Neural cell (in vitro differentiated cells): ENCODE results near the gene RIPK1.

Source experiments
- EP300 ChIP-seq: fragments of 450-650 bp; conservative IDR thresholded peaks from 2 replicates; pipeline ENCODE4 v1.6.1; 2014; ENCODE audit warnings: antibody characterized with exemption, mild to moderate bottlenecking, moderate library complexity; ENCODE audit not compliant: poor library complexity, severe bottlenecking
- EZH2 ChIP-seq: fragments of 200-600, 300-800 bp; shearing (Covaris generic), sonication (generic); IDR thresholded peaks from 2 replicates; pipeline ENCODE4 v1.6.1; 2014; ENCODE audit warnings: antibody characterized with exemption, low read length, borderline replicate concordance, mild to moderate bottlenecking; ENCODE audit not compliant: insufficient read depth, poor library complexity, severe bottlenecking
- MXI1 ChIP-seq: fragments of 450-650 bp; conservative IDR thresholded peaks from 2 replicates; pipeline ENCODE4 v1.6.1; 2014; ENCODE audit warnings: antibody characterized with exemption, mild to moderate bottlenecking; ENCODE audit not compliant: poor library complexity, severe bottlenecking
- POLR2AphosphoS5 ChIP-seq: IDR thresholded peaks from 2 replicates; pipeline ENCODE4 v1.6.1; 2012
- TAF1 ChIP-seq: IDR thresholded peaks from 2 replicates; pipeline ENCODE4 v1.6.1; 2012; ENCODE audit warnings: low read depth
- TF ChIP-seq, protein P1 (sequence below): fragments of 450-650 bp; IDR thresholded peaks from 2 replicates; pipeline ENCODE4 v1.5.1; 2014; ENCODE audit warnings: antibody characterized with exemption, mild to moderate bottlenecking, moderate library complexity; ENCODE audit not compliant: poor library complexity, severe bottlenecking

DNA sequence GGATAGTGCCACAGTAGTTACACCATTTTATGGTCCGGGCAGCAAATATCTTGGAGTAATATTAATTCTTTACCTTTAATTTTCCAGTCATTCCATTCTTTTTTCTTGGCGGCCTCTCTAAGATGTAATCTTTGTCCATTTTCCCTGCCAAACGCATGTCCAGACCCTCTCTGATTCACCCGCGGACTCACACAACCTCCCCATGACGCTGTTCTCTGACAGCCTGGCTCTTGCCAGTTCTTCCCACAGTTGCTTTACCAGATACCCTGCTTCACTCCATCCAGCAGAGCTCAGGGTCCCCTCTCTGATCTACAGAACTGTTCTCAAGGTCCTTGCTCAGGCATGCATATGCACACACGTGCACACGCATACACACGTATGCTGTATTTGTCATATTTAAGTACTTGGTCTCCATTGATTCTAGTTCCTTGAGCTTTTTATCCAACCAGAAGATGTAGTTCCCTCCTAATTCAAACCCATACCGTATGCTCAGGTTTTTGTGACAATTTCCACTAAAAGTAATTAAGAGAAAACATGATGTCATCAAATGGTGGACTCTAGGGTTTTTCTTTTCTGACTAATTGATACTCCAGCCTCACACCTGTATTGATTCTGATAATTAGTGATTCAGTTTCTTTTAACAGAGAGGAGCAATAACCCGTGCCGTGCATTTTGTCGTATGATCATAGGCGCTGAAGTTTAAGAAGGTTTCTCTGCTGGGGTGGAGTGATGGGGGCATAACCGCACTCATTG lies 60.2 kb downstream of the RIPK1 start:
- TF ChIP-seq EZH2 (no peak), POLR2AphosphoS5 (no peak), EP300 (no peak), TAF1 (no peak), MXI1 (no peak)
- TF ChIP-seq, protein P1, sequence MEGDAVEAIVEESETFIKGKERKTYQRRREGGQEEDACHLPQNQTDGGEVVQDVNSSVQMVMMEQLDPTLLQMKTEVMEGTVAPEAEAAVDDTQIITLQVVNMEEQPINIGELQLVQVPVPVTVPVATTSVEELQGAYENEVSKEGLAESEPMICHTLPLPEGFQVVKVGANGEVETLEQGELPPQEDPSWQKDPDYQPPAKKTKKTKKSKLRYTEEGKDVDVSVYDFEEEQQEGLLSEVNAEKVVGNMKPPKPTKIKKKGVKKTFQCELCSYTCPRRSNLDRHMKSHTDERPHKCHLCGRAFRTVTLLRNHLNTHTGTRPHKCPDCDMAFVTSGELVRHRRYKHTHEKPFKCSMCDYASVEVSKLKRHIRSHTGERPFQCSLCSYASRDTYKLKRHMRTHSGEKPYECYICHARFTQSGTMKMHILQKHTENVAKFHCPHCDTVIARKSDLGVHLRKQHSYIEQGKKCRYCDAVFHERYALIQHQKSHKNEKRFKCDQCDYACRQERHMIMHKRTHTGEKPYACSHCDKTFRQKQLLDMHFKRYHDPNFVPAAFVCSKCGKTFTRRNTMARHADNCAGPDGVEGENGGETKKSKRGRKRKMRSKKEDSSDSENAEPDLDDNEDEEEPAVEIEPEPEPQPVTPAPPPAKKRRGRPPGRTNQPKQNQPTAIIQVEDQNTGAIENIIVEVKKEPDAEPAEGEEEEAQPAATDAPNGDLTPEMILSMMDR: no peak
